Measurements from ENCODE around the gene CASP8AP2. TPM values are rescaled to one million over a fixed set of nuclear protein-coding genes. Genes with fewer than 3 reads are reported as not detected.

The CASP8AP2 gene
- total RNA-seq, 1 donor from 2014 or later = 11.6 TPM

Other genes starting within 250 kb of the CASP8AP2 start
- gene LYRM2, start 191.1 kb upstream of the CASP8AP2 start, total RNA-seq = 36.2 TPM
- 21.1 TPM for gene MDN1, start 10.1 kb upstream of the CASP8AP2 start, total RNA-seq
- gene GJA10, start 64.6 kb downstream of the CASP8AP2 start, total RNA-seq = not detected